ENCODE measurements around the gene SLC2A5.

SLC2A5 gene

DNA sequence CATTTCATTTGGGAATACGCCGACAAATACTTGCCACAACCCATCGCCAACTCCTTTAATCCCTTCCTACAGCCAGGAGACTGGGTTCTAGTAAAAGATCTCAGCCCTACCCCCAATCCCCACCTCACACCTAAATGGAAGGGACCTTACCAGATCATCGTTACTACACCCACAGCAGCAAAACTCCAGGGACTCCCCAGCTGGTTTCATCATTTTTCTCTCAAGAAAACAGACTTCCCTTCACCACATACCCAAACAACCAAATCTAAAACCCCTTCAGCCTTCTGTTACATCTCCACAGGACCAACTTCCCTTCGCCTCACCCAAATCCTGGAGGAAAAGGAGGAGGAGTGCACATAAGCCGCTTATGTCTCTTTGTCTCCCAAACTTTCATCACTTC, 23.7 kb upstream of the SLC2A5 start:
- DNase-seq (ENCODE audit: low read depth) = no peak

DNA sequence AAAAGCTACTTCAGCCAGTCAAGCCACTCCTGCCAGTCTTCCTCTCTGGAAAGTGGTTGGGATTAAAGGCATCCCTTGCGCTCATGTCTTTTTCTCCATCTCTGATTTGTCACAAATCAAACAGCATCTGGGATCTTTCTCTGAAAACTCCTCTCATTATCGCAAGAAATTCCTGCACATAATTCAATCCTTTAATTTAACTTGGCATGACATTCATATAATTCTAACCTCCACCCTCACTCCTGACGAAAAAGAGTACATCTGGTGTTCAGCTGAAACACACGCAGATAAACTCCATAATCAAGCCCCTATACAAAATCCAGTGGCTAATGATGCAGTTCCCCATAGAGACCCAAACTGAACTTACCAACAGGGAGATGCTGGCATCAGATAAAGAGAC, 19.4 kb upstream of the SLC2A5 start:
- DNase-seq (ENCODE audit: low read depth) = no peak

DNA sequence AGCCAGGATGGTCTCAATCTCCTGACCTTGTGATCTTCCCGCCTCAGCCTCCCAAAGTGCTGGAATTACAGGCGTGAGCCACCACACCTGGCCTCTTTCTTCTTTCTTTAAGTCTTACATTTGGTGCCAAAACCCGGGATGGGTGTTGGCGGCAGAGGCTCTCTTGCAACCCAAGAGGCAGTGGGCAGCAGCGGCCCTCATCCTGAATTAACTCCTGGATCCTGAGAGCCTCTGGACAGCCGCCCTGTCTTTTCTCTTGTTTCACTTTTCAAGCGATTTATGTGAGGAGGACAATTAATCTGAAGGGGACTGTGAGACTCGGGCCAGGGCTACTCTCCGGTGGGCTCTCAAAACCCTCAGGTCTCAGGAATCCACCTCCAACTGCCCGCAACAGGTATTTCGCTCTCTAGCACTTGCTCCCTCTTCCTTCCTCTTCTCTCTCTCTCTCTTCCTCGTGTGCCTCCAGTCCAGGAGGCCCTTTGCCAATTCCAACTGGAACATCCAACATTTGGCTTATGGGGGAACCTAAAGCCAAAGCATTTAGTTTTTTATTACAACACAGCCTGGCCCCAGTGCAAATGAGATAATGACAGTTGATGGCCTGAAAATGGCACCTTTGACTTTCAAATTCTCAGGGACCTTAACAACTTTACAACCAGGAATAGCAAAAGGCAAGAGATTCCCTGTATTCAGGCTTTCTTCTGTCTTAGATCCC, 18.1 kb upstream of the SLC2A5 start:
- no peak for DNase-seq (ENCODE audit: low read depth)

DNA sequence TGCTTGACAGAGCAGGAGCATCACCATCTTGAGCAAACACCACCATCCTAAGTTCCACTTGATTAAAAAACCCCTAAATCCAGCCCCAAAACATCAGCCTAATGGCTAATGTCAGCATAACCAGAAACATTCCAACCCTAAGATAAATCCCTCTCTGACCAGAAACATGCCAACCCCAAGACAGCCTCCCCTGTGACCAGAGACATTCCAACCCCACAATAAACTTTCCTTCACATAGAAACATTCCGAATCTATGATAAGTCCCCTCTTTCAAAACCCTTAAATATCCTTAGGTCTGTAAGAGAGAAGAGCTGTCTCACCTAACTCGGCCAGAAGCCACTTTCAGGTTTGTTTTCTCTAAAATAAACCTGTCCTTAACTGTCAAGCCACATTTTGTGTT, 17.4 kb upstream of the SLC2A5 start:
- no peak for DNase-seq (ENCODE audit: low read depth)

DNA sequence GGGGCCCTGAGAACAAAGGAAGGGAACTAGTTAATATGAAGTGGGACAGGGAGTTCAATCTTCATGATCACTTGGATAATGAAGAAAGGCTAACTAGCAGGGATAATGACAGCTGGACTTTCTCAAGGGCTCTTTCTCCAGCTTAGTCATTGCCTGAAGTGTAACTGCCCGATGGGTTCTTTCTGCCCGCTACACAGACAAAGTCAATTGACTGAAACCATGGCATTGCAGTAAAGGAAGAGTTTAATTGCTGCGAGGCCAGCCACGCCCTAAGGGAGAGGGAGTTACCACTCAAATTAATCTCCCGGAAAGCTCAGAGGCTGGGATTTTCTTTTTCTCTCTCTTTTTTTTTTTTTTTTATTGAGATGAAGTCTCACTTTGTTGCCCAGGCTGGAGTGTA, 16.6 kb upstream of the SLC2A5 start:
- DNase-seq (ENCODE audit: low read depth) = no peak

DNA sequence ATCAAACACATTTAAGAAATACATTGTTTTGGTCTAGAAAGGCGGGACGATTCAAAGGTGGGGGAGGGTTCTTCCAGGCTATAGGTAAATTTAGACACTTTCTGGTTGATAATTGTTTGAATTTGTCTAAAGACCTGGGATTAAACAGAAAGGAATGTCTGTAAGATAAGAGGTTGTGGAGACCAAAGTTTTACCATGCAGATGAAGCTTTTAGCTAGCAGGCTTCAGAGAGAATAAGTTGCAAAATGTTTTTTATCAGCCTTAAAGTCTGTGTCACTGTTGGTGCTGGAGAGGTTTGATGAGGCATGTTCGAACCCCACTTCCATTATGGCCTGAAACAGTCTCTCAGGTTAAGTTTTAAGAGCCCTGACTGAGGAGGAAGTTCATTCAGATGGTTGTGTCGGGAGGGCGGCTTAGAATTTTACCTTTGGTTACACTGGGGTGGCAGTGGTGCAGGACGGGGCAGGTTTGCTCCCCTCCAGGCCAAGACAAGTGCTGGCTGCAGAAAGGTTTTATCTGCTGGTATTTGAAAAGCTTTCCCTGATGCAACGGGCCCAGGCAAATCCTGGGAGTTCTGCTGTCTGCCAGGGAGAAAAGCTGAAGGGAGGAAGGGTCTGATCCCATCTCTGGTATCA, 16.0 kb upstream of the SLC2A5 start:
- DNase-seq (ENCODE audit: low read depth) = no peak

DNA sequence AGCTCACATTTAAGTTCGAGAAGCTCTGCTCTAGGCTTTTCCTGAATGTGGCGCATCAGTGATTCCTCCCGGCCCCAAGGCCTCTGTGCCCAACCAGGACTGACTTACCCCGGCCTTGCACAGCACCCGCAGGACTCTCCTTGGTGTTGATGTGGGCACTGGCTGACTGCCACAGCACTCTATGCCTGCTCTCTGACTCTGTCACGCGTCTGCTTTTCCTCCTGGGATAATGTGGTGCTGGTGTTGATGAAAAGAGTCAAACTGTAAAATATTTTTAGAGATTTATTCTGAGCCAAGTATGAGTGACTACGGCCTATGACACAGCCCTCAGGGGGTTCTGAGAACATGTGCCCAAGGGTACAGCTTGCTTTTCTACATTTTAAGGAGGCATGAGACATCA, 15.5 kb upstream of the SLC2A5 start:
- no peak for DNase-seq (ENCODE audit: low read depth)

DNA sequence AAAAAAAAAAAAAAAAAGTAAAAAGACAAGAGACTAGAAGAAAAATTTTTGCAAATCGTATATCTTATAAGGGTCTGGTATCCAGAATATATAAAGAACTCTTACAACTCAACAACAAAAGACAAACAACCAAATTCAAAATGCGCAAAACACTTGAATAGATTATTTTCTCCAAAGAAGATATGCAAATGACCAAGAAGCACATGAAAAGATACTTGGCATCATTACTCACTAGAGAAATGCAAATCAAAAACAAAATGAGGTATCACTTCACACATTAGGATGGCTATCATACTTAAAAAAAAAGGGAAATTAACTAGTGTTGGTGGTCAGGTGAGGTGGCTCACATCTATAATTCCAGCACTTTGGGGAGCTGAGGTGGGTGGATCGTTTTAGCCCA, 12.0 kb upstream of the SLC2A5 start:
- DNase-seq (ENCODE audit: low read depth) = no peak

DNA sequence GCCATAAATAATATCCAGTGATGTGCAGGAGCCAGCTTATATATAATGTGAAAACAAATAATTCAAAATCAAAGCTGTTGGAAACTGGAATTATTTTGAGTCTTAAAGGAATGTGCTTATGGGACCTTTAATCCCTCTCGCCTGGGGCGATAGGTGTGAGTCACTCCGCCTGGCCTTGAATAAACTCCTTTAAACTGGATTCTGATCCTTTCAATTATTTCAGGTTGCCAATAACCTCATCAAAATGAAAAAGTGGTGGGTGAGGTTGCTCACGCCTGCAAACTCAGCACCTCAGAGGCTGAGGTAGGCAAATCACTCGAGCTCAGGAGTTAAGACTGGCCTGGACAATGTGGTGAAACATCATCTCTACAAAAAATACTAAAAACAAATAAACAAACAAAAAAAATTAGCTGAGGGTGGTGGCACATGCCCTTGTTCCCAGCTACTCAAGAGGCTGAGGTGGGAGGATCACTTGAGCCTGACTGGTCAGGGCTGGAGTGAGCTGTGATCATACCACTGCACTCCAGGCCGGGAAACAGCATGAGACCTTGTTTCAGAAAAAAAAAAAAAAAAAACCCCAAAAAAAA, 11.4 kb upstream of the SLC2A5 start:
- no peak for DNase-seq (ENCODE audit: low read depth)

DNA sequence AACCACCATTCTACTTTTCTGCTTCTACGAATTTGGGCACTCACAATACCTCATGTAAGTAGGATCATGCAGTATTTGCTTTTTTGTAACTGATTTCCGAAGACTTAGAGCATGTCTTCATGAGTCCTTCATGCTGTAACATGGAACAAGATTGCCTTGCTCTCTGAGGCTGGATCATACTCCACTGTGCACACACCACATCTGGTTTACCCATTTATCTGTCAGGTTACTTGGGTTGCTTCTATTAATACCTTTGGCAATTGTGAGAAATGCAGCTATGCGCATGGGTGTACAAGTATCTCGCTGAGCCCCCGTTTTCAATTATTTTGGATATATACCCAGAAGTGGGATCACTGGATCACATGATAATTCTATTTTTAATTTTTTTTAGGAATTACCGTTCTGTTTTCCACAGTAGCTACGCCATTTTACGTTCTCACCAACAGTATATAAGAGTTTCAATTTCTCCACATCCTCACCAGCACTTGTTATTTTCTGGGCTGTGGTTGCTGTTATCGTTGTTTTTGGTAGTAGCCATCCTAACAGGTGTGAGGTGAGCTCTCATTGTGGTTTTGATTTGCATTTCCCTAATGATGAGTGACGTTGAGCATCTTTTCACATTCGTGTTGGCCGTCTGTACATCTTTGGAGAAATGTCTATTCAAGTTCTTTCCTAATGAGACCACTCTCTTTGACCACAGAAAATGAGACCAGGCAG, 10.7 kb upstream of the SLC2A5 start:
- no peak for DNase-seq (ENCODE audit: low read depth)

DNA sequence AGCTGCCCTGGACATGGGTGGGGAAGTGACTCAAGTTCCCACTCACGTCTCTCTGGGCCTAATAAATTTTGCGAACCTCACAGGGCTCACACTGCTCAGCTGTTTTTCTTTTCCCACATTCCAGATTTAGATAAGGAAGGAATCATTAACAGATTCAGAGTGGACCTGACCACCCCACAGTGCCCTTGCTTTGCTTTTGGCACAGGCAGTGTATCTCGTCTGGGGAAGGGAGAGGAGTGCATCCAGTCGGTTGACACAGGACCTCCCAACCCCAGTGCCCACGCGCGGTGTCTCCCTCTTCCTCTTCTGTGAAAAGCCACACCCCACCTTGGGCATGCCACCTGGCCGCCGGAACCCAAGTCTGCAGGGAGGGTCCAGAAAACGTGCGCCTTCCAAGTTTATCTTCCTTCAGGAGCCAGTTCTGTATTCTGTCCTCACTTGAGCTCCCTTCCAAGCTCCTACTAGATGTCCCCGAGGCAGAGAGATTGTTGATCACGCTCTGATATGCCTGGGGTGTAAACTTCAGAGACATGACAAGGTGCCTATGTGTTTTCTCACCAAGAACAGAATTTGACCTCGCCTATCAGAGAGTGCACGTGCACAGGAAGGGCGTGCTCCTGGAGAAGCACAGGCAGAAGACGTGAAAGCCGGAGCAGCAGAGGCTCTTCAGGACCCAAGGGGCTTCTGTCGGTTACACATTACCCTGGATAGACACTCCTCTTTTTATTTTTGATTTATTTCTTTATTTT, 9.5 kb upstream of the SLC2A5 start:
- no peak for DNase-seq (ENCODE audit: low read depth)

DNA sequence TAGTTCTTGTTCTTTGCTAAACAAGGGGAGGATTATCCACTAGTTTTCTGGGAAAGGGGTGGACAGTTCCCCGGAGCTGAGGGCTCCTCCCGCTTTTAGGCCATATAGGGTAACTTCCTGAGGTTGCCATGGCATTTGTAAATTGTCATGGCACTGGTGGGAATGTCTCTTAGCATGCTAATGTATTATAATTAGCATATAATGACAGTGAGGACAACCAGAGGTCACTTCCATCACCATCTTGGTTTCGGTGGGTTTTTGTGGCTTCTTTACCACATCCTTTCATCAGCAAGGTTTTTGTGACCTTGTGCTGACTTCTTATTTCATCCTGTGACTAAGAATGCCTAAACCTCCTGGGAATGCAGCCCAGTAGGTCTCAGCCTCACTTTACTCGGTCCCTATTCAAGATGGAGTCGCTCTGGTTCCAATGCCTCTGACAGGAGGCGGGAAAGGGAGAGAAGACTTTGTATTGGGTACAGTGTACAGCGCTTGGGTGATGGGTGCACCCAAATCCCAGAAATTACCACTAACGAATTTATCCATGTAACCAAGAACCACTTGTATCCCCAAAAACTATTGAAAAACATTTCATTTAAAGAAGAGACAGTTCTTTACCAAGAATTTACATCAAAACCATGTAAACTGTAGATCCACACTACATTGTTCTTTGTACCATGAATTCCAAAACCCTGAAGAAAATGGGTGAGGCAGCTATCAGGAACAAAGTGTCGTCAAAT, 8.7 kb upstream of the SLC2A5 start:
- DNase-seq (ENCODE audit: low read depth) = no peak

DNA sequence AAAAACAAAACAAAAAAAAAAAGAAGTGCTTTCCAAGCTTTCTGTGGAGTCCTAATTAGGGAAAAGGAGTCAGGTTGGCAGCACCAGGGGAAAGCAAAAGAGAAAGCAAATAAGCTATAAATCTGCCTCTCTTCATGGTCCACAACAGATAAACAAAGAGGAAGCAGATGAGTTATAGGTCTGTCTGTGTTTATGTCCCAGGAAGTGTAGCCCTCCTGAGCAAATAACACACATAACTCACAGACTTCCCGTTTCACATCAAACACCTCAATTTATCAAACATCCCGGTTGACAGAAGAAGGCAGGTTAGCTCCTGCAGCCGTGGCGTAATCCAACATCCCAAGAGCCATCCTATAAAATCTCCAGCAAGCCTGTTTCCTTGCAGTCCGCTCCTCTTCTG, 5.6 kb upstream of the SLC2A5 start:
- no peak for DNase-seq (ENCODE audit: low read depth)

DNA sequence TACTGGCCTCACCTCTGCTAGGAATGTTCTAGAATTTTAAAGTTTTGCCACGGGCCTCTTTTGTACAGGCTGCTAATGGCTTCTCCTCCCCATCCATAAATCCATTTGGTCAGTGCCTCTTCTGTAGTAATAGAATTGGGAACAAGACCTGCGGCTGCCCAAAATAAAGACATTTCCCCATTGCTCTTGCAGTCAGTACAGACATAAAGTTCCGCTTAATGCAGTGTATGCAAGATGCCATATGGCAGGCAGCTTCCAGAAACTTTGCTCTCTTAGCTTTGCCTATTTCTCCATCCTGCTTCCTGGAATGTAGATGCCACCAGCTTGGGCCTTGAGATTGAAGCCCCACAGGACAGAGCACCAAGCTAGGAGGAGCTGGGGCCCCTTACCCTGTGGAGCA, 3.7 kb upstream of the SLC2A5 start:
- no peak for DNase-seq (ENCODE audit: low read depth)

DNA sequence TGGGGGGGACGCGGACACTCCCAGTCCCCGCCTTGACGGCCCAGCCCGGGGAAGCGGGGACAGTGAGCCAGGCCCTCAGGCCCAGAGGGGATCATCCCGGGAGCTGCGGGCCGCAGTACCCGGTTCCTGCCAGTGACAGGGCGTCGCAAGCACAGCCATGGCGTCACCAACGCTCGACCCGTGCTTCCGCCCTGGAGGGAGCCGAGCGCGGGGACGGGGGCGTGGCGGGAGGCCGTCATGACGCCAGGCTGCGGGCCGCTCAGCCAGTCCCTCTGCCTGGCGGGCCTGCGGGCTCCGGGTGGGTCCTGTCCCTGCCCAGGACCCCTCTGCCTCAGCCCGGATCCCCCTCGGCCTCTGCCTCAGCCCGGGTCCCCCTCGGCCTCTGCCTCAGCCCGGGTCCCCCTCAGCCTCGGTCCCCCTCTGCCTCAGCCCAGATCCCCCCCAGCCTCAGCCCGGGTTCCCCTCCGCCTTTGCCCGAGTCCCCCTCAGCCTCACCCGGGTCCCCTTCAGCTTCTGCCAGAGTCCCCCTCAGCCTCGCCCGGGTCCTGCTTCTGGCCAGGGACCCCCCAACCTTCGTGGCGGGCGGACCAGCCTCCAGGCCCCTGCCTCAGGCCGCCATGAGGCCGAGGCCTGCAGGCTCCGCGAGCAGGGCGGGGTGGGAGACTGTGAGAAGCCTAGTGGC, 2.3 kb upstream of the SLC2A5 start:
- DNase-seq (ENCODE audit: low read depth) = no peak

DNA sequence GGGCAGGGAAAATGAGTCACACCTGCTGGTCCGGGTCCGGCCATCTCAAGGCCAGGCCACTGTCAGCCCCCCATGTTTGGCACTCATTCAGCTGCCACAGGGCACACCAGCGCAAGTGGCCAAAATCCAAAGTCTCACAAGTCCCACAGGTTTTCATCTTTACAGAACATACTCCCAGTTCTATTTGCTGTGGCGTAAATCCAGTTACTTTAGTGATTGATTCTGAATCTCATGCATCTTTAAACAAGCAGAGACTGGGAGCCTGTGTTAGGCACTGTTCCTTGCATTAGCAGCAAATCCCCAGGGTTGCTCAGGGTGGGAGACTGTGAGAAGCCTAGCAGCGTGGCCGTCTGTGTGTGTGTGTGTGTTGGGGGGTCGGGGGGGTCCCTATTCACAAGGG, 1.1 kb upstream of the SLC2A5 start:
- no peak for DNase-seq (ENCODE audit: low read depth)

DNA sequence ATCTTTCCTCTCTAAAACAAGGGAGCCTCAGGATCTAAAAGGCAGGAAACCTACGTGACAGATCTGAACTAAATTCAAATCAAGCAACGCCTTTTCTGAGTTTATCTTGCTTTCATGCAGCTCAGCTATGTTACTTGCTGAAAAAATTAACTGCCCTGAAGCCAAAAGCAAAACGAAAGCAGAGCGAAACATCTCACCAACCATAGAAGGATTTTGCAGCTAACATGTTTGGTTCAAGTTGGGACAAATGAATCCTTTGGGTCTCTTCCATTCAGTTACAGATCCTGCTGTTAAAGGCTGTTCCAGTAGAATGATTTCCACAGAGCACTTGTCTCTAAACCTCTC, 482 bp downstream of the SLC2A5 start:
- no peak for DNase-seq (ENCODE audit: low read depth)

DNA sequence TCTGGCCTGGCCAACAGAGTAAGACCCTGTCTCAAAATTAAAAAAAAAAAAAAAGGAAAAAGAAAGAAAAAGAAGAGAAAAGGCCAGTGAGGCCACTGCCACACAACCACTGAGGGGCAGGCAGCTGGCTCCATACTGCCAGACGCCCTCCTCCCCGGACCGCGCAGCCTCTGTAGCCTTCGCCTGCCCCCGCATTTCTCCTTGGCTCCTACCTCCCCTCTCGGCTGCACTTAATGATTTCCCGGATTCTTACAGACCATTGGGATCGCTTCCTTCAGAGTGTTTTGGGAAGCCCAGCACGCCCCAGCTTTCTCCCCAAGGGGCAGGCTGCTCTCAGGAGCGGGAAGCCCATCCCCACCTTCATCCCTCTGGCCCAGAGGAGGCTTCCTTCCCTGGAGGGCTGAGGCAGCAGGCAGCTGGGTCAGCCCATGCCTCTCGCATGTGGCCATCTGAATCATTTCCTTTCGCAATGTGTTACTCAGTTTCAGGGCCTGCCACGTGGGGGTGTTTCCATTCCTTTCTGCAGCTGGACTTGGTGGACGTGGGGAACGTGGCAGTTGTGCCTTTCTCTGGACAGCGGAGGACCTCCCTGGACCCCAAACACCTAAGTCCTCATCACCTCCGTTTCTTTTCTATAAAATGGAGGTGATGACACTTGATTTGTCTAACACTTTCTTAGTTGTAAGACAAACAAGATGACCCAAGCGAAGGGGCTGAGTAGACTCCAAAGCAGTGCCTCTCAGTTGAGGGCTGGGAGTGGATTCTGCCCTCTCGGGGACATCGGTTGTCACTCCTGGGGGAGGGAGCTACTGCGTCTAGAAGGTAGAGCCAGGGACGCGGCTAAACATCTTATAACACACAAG, 2.3 kb downstream of the SLC2A5 start:
- DNase-seq (ENCODE audit: low read depth) = no peak

DNA sequence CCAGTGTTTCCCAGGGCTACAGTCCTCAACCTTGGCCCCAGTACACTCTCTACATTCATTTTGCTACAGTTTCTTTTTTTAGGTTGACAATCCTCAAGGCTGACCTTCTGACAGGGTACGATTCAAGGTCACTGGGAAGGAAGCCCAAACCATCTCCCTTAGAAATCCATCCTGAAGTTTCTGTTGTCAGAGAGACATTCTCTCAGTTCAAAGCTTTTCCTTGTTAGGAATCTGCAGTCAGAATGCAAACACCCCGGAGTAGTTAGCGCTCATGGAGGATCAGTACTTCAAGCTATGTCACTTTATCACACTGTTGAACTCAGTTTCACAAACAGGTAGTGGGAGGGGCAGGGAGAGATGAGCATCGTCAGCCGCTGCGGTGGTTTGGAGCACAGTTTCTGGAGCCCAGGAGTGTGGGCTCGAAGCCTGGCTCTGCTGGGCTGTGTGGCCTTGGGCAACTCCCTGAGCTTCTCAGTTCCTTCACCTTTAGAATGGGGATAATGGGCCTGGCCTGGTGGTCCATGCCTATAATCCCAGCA, 4.2 kb downstream of the SLC2A5 start:
- DNase-seq (ENCODE audit: low read depth) = no peak

DNA sequence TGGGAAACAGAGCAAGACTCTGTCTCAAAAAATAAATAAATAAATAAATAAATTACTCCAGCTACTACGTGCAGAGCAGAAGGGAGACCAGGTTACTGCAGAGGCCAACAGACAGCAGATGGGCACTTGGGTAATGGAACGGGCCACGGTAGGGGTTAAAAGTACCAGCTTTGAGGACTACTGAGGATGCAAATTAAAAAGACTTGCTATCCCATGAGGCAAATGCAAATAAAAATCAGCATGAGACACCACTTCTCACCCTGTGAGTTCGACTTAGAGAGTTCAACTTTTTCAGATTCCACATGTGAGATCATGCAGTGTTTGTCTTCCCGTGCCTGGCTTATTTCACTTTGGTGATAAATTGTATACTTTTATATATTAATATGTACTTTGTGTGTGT, 6.6 kb downstream of the SLC2A5 start:
- DNase-seq (ENCODE audit: low read depth) = no peak

Data from stimulated activated CD8-positive, alpha-beta memory T cell treated with anti-CD3 and anti-CD28 coated beads, Interleukin-7, amount 100 ng/mL, for 24 hours (primary cell).